BJ (cell line): ENCODE measurements around the gene FRMD4A. TPM values are rescaled to one million over a fixed set of nuclear protein-coding genes. Genes with fewer than 3 reads are reported as not detected.

ENCODE experiments used
- CTCF ChIA-PET: fragments of 350-600 bp; formaldehyde crosslinking; extraction: SDS; loops from one replicate; lab custom pipeline; 2021; ENCODE audit warnings: antibody characterized with exemption, inconsistent platforms; lab: Yijun Ruan, JAX
- POLR2A ChIA-PET: fragments of 300-600 bp; sonication (Branson Sonifier 250); formaldehyde crosslinking; extraction: SDS; loops from one replicate; lab custom pipeline; 2021; ENCODE audit warnings: antibody characterized with exemption; lab: Charles Lee
- DNase-seq: peaks from one replicate; pipeline ENCODE4 v3.0.0-alpha.2; 2011; ENCODE audit warnings: low read depth
- H3K27me3 ChIP-seq: 2 replicates; pipeline ENCODE4 v1.6.0; 2011; ENCODE audit warnings: low read length; ENCODE audit not compliant: control insufficient read depth, insufficient read depth
- H3K36me3 ChIP-seq: 2 replicates; pipeline ENCODE4 v1.5.1; 2011; ENCODE audit warnings: low read length; ENCODE audit not compliant: control insufficient read depth, insufficient read depth
- H3K4me3 ChIP-seq: 2 replicates; pipeline ENCODE4 v1.5.1; 2011; ENCODE audit warnings: low read depth, mild to moderate bottlenecking, control low read depth, low read length
- polyA plus RNA-seq: library from polyadenylated mRNA; depleted of rRNA; stranded (reverse); fragments of >200 nt; gene quantifications from 2 replicates; pipeline ENCODE4 v1.2.3, GENCODE V29; 2011
- TF ChIP-seq, protein P1 (sequence below): IDR thresholded peaks from 2 replicates; pipeline ENCODE4 v1.5.1; 2011; ENCODE audit warnings: low read depth, mild to moderate bottlenecking, control low read depth, inconsistent platforms, low read length, moderate library complexity; ENCODE audit not compliant: insufficient read depth

FRMD4A gene
- polyA plus RNA-seq, 1 experiment: 31.6 TPM

DNA sequence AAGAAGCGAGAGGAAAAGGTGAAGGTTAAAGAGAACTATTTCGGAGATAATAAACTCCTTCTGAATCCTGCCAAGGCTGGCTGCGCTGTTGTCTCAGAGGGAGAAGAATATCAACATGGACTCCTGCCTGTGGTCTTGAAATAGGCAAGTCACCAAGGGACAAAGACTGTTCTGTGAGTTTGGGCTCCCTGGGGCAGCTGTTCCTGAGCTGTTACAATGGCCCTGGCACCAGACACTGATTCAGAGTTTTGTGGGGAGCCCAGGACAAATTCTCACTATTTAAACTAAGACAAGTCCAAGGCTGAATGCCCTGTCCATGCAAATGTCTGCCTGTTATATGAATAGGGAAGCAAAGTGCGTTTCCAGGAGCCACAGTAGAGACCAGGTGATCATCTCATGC, 662.6 kb downstream of the FRMD4A start:
- ChIA-PET POLR2A (no interaction called here), CTCF (interaction anchor here (0.7 to 2.6 kb wide), 3 partner anchors 8 to 109 kb away, joined by 3 to 14 read pairs (median 10); no protein-coding TSS in a partner anchor)
- TF ChIP-seq, protein P1, sequence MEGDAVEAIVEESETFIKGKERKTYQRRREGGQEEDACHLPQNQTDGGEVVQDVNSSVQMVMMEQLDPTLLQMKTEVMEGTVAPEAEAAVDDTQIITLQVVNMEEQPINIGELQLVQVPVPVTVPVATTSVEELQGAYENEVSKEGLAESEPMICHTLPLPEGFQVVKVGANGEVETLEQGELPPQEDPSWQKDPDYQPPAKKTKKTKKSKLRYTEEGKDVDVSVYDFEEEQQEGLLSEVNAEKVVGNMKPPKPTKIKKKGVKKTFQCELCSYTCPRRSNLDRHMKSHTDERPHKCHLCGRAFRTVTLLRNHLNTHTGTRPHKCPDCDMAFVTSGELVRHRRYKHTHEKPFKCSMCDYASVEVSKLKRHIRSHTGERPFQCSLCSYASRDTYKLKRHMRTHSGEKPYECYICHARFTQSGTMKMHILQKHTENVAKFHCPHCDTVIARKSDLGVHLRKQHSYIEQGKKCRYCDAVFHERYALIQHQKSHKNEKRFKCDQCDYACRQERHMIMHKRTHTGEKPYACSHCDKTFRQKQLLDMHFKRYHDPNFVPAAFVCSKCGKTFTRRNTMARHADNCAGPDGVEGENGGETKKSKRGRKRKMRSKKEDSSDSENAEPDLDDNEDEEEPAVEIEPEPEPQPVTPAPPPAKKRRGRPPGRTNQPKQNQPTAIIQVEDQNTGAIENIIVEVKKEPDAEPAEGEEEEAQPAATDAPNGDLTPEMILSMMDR: no peak

DNA sequence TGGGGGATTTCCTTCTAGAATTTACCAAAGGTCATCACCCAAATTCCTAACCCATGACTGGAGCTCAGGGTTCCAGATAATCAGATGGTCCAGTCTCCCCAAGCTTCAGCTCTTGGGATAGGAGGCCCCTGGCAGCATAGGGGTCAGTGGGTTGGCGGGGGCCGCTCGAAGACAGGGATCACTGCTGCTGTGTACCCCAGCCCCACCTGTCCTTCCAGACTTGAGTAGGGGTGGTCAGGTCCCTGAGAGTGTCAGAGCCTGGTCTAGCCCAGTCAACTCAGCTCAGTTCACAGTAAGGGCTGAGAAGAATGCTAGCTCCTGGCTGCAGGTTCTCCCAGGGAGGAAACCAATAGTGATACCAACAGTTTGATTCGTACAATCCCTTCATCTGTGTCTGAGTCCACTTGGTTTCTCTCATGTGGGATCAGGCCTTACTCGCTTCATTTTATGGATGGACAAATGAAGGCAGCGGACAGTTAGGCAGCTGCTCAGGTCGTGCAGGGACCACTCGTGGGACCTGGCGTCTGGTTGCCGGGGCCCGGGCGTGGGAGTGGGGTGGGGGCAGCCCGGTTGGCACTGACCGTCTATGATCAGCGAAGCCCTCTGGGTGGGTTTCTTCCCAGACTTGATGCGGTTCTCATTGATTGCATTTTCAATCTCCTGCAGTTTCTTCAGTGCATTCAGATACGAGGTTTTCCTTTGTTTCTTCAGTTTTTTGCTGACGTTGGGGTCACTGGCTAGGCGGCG, 665.0 kb downstream of the FRMD4A start:
- H3K36me3 ChIP-seq: peaks cover 7% of the 10 kb centered on the region
- TF ChIP-seq, protein P1: no peak
- POLR2A ChIA-PET: no interaction called here

More for the DNA sequence above, 662.6 kb downstream of the FRMD4A start:
- peaks cover 9% of the 10 kb centered on the region for H3K36me3 ChIP-seq
- no peak overlapping the region for H3K4me3 ChIP-seq
- DNase-seq: no peak
- no peaks in the 10 kb centered on the region for H3K27me3 ChIP-seq

DNA sequence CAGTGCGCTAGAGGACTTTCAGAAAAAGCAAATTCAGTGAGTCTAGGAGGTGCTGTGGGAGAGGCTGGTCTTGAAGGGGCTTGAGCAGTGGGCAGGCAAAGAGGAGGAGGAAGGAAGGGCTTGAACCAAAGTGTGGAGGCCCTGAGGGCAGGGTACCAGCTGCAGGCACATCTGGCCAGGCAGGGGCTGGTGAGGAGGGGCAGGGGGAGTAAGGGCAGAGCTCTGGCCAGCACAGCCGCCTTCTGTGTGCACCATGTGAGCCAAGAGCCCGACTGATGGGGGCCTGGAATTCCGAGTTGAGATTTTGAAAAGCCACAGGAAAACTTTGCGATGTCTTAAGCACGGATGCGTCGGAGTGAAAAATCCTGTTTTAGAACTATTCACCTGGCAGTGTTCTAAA, 669.5 kb downstream of the FRMD4A start:
- Histone ChIP-seq H3K27me3 (no peaks in the 10 kb centered on the region), H3K36me3 (peaks cover 15% of the 10 kb centered on the region), H3K4me3 (no peak overlapping the region)
- TF ChIP-seq, protein P1: no peak
- ChIA-PET CTCF (interaction anchor here (0.6 to 3.3 kb wide), 8 partner anchors 8 to 130 kb away, joined by 3 to 43 read pairs (median 3); no protein-coding TSS in a partner anchor), POLR2A (no interaction called here)
- no peak for DNase-seq

More for the DNA sequence above, 665.0 kb downstream of the FRMD4A start:
- no peak for DNase-seq
- CTCF ChIA-PET: interaction anchor here (0.6 to 2.6 kb wide), 2 partner anchors 53 to 111 kb away, joined by 3 to 10 read pairs; no protein-coding TSS in a partner anchor
- Histone ChIP-seq H3K27me3 (no peaks in the 10 kb centered on the region), H3K4me3 (no peak overlapping the region)

DNA sequence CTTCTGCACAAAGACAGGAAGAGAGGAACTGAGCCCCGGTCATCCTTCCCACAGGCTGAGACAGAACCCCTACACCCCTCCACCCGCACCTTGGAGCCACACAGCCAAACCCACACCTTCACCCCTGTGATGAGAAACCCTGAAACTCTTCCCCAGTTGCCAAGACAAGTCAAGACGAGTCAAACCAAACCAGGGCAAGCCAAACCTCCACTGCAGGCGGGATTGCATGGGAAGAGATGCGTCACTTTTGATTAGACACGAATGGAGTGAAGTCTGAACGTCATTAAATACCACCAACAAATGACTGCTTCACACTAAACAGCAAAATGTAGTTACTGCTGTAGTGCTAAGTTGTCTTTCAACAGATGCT, 670.2 kb downstream of the FRMD4A start:
- peaks cover 12% of the 10 kb centered on the region for H3K36me3 ChIP-seq
- H3K27me3 ChIP-seq: no peaks in the 10 kb centered on the region
- POLR2A ChIA-PET: no interaction called here
- TF ChIP-seq, protein P1: no peak
- no peak overlapping the region for H3K4me3 ChIP-seq
- DNase-seq: no peak
- CTCF ChIA-PET: interaction anchor here (1.0 to 3.3 kb wide), 9 partner anchors 8 to 121 kb away, joined by 3 to 43 read pairs (median 5); no protein-coding TSS in a partner anchor

DNA sequence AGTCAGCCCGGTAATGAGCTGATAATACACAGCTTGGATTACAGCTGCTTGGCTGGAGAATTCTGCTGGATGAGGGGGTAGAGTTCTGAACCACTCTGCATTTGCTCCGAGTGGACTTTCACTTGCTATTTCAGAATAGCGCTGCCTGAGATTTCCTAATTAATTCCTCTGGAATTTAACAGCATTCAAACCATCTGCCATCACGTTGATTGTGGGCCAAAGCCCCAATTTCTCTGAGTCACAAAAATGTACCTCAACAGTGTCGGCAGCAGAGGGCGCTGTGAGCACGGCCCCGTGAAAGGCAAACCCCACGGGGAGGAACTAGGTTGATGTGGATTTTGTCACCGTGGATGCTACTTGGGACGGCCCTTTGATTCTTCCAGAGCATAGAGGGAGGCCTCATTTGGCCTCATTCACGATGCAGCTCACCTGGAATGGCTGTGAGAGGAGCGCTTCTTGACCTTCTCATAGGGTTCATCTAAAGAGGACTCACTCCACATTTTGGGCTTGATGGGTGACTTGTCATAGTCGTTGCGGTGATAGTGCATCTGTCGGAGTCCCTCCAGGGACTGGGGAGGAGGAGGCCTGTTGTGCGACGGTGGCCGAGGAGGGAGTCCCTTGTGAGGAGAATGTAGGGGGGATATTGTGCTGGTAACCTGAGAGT, 670.7 kb downstream of the FRMD4A start:
- H3K36me3 ChIP-seq: peaks cover 15% of the 10 kb centered on the region
- peak; percentile 20 for DNase-seq
- ChIA-PET POLR2A (interaction anchor here (0.6 kb wide), 1 partner anchor 58 kb away, joined by 4 read pairs; no protein-coding TSS in a partner anchor), CTCF (interaction anchor here (0.6 to 3.3 kb wide), 26 partner anchors 8 to 427 kb away, joined by 3 to 43 read pairs (median 4); no protein-coding TSS in a partner anchor)
- TF ChIP-seq, protein P1: peak; percentile 90
- H3K4me3 ChIP-seq: no peak overlapping the region
- H3K27me3 ChIP-seq: no peaks in the 10 kb centered on the region
